ENCODE data around the gene DTNBP1.
"Not testable (repeated sequence)": the region's sequence is repeated elsewhere in the genome, so short reads cannot be mapped to it uniquely, and the experiment has no call there.

The DTNBP1 gene

DNA sequence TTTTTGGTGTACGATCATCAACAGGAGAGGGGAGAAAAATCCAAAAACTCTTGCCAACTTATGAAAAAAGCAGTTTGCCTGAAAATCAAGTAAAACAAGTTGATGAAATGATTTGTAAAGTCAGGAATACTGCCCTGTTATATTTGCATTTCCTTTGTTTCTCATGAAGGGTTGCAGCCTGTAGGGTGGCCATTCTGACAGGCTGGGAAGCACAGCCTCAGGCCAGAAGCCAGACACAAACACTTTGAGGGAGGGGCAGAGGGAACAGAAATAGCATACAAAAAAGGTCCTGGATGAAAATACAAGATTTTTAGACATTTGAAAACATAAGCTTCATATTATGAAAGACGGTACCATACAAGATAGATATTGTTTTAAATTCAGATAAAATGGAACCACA lies 109.8 kb downstream of the DTNBP1 start:
- H3K9me3 ChIP-seq (ENCODE audit: control insufficient read depth in 2 of 2, low read length in 2 of 2) = no peaks in the 10 kb centered on the region
- H3K4me1 ChIP-seq (ENCODE audit: control insufficient read depth in 2 of 2, insufficient read depth in 2 of 2, low read length in 2 of 2) = peaks cover 0 to 3% of the 10 kb centered on the region in 2 donors
- no peak overlapping the region for H3K4me3 ChIP-seq (ENCODE audit: low read length in 2 of 2)
- H3K36me3 ChIP-seq (ENCODE audit: control insufficient read depth in 2 of 2, insufficient read depth in 2 of 2, low read length in 2 of 2) = peaks cover 0 to 6% of the 10 kb centered on the region in 2 donors
- no peak overlapping the region for H3K9ac ChIP-seq (ENCODE audit: low read depth in 1 of 2, low read length in 2 of 2)
- no peak overlapping the region for H3K27ac ChIP-seq (ENCODE audit: low read depth in 2 of 2, low read length in 2 of 2)
- no peaks in the 10 kb centered on the region for H3K27me3 ChIP-seq (ENCODE audit: control insufficient read depth in 2 of 2, insufficient read depth in 2 of 2, low read length in 2 of 2)

DNA sequence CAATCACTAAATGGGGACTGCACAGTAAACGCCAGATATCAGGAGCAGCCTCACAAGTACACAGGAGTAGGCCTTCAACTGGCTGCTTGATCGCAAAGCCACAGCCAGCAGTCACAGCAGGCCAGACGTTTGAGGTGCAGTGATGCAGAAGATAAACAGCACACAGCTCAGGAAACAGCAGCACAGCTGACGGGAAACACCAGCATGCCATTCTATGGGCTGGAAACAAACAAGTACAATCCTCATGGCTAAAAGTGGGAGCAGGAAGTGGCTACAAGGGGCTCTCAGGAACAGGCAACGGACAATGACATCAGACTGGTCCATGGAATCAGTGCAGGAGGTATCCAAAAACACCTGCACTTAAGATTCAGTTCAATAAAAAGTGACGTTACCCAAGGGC lies 111.0 kb downstream of the DTNBP1 start:
- H3K27ac ChIP-seq (ENCODE audit: low read depth in 2 of 2, low read length in 2 of 2) = no peak overlapping the region
- no peaks in the 10 kb centered on the region for H3K27me3 ChIP-seq (ENCODE audit: control insufficient read depth in 2 of 2, insufficient read depth in 2 of 2, low read length in 2 of 2)
- H3K9me3 ChIP-seq (ENCODE audit: control insufficient read depth in 2 of 2, low read length in 2 of 2) = no peaks in the 10 kb centered on the region
- no peak overlapping the region for H3K9ac ChIP-seq (ENCODE audit: low read depth in 1 of 2, low read length in 2 of 2)
- no peak overlapping the region for H3K4me3 ChIP-seq (ENCODE audit: low read length in 2 of 2)
- H3K36me3 ChIP-seq (ENCODE audit: control insufficient read depth in 2 of 2, insufficient read depth in 2 of 2, low read length in 2 of 2) = peaks cover 0 to 6% of the 10 kb centered on the region in 2 donors
- H3K4me1 ChIP-seq (ENCODE audit: control insufficient read depth in 2 of 2, insufficient read depth in 2 of 2, low read length in 2 of 2) = peaks cover 0 to 3% of the 10 kb centered on the region in 2 donors

DNA sequence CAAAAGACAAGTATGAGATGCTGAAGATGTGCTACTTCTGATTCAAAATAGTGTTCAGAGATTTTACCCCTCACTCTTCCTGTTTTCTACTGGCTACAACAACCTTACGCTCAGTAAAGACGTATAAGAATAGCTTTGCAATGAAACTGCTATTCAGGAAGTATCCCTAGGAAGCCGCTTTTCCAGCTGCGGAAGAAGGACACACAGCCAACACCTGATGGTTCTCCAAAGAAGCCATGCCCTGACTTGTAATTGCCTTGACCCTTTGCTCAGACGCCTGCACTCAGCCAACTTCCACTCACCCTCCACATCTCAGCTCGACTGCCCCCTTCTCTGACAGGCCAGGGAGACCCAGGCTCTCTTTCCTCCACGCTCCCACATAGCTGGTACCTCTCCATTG lies 111.6 kb downstream of the DTNBP1 start:
- Histone ChIP-seq H3K27ac (ENCODE audit: low read depth in 2 of 2, low read length in 2 of 2) (no peak overlapping the region), H3K9me3 (ENCODE audit: control insufficient read depth in 2 of 2, low read length in 2 of 2) (no peaks in the 10 kb centered on the region), H3K4me1 (ENCODE audit: control insufficient read depth in 2 of 2, insufficient read depth in 2 of 2, low read length in 2 of 2) (peaks cover 0 to 3% of the 10 kb centered on the region in 2 donors), H3K36me3 (ENCODE audit: control insufficient read depth in 2 of 2, insufficient read depth in 2 of 2, low read length in 2 of 2) (peaks cover 0 to 6% of the 10 kb centered on the region in 2 donors), H3K27me3 (ENCODE audit: control insufficient read depth in 2 of 2, insufficient read depth in 2 of 2, low read length in 2 of 2) (no peaks in the 10 kb centered on the region), H3K9ac (ENCODE audit: low read depth in 1 of 2, low read length in 2 of 2) (no peak overlapping the region), H3K4me3 (ENCODE audit: low read length in 2 of 2) (no peak overlapping the region)

DNA sequence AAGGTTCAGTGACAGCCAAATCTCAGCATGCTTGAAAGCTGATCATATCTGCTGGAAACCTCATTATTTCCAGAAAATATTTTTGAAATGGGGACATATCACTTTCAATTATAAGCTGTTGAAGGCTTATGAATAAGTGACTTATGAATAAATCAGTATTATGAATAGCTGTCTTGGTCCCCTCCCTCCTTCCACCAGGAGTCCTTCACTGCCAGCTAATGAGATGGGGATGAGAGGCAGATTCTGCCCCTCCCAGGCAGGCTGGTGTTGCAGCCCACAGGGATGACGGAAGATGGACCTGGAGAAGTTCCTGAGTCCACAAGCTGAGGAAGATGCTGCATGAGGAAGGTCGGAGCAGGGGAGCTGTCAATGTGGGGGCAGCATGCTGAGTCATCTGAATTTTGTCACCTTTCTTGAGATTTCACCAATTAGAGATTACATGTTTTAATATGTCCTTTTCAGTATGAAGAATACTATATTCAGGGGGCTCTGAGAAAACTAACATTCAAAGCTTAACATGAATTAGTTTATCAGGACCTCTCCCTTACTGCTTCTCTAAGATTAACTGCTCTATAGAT lies 112.2 kb downstream of the DTNBP1 start:
- Histone ChIP-seq H3K27ac (ENCODE audit: low read depth in 2 of 2, low read length in 2 of 2) (no peak overlapping the region), H3K36me3 (ENCODE audit: control insufficient read depth in 2 of 2, insufficient read depth in 2 of 2, low read length in 2 of 2) (peaks cover 0 to 6% of the 10 kb centered on the region in 2 donors), H3K27me3 (ENCODE audit: control insufficient read depth in 2 of 2, insufficient read depth in 2 of 2, low read length in 2 of 2) (no peaks in the 10 kb centered on the region), H3K9ac (ENCODE audit: low read depth in 1 of 2, low read length in 2 of 2) (no peak overlapping the region), H3K4me3 (ENCODE audit: low read length in 2 of 2) (no peak overlapping the region), H3K4me1 (ENCODE audit: control insufficient read depth in 2 of 2, insufficient read depth in 2 of 2, low read length in 2 of 2) (peaks cover 0 to 3% of the 10 kb centered on the region in 2 donors), H3K9me3 (ENCODE audit: control insufficient read depth in 2 of 2, low read length in 2 of 2) (no peaks in the 10 kb centered on the region)

DNA sequence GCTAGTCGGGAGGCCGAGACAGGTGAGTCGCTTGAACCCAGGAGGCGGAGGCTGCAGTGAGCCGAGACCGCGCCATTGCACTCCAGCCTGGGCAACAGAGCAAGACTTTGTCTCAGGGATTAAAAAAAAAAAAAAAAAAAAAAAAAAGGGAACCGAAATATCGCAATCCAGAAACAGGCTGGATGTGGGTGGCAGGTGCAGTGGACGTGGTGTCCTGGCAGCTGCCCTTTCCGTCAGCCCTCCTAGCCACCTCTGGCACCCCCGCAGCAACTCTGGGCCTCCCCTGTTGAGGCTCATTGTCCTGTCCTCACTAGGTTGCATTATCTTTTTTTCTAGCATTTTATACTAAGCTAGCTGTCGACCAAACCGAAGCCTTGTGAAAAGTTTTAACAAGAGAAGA lies 113.5 kb downstream of the DTNBP1 start:
- Histone ChIP-seq H3K4me1 (ENCODE audit: control insufficient read depth in 2 of 2, insufficient read depth in 2 of 2, low read length in 2 of 2) (peaks cover 0 to 3% of the 10 kb centered on the region in 2 donors), H3K9me3 (ENCODE audit: control insufficient read depth in 2 of 2, low read length in 2 of 2) (no peaks in the 10 kb centered on the region), H3K4me3 (ENCODE audit: low read length in 2 of 2) (no peak overlapping the region)

DNA sequence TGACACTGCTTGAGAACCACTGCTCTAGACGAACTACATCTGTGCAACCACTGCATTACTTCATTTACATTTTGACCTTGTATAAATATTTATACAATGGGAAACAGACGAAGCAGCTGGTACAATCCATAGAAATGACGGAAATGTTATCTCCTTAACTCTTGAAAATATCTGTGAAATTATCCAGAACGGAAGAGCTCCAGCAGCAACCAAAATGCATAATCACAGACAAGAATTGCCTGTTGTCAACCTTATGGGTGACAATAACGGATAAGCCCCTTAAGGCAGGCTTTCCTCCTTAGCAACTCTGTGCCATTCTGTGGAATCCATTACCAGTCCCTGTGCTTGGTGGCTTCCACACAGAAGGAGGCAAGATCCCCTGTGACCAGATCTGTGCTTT lies 115.4 kb downstream of the DTNBP1 start:
- Histone ChIP-seq H3K27ac (ENCODE audit: low read depth in 2 of 2, low read length in 2 of 2) (no peak overlapping the region), H3K9me3 (ENCODE audit: control insufficient read depth in 2 of 2, low read length in 2 of 2) (no peaks in the 10 kb centered on the region), H3K4me1 (ENCODE audit: control insufficient read depth in 2 of 2, insufficient read depth in 2 of 2, low read length in 2 of 2) (peaks cover 0 to 3% of the 10 kb centered on the region in 2 donors), H3K4me3 (ENCODE audit: low read length in 2 of 2) (no peak overlapping the region), H3K9ac (ENCODE audit: low read depth in 1 of 2, low read length in 2 of 2) (no peak overlapping the region), H3K36me3 (ENCODE audit: control insufficient read depth in 2 of 2, insufficient read depth in 2 of 2, low read length in 2 of 2) (peaks cover 0 to 6% of the 10 kb centered on the region in 2 donors), H3K27me3 (ENCODE audit: control insufficient read depth in 2 of 2, insufficient read depth in 2 of 2, low read length in 2 of 2) (no peaks in the 10 kb centered on the region)

More for the DNA sequence above, 113.5 kb downstream of the DTNBP1 start:
- H3K27me3 ChIP-seq (ENCODE audit: control insufficient read depth in 2 of 2, insufficient read depth in 2 of 2, low read length in 2 of 2) = no peaks in the 10 kb centered on the region
- H3K9ac ChIP-seq (ENCODE audit: low read depth in 1 of 2, low read length in 2 of 2) = no peak overlapping the region
- H3K27ac ChIP-seq (ENCODE audit: low read depth in 2 of 2, low read length in 2 of 2) = no peak overlapping the region
- peaks cover 0 to 6% of the 10 kb centered on the region in 2 donors for H3K36me3 ChIP-seq (ENCODE audit: control insufficient read depth in 2 of 2, insufficient read depth in 2 of 2, low read length in 2 of 2)

DNA sequence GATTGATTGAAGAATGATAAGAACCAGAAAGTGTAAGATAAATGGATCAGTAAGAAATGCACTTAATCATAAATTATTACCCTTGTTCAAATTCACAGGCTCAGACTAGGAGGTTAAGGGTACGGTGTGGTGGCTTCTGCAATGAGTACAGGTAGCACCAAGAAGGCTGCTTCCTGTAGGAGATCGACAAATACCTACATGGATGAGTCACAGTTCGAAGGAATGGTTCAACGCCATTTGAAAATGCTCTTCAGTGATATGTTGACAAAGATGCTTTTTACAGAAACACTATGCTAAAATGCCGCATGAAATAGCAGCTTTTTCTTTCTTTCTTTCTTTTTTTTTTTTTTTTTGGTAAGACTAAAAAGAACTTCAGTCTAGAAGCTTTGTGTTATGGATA lies 116.2 kb downstream of the DTNBP1 start:
- no peak overlapping the region for H3K9ac ChIP-seq (ENCODE audit: low read depth in 1 of 2, low read length in 2 of 2)
- H3K27me3 ChIP-seq (ENCODE audit: control insufficient read depth in 2 of 2, insufficient read depth in 2 of 2, low read length in 2 of 2) = no peaks in the 10 kb centered on the region
- H3K4me1 ChIP-seq (ENCODE audit: control insufficient read depth in 2 of 2, insufficient read depth in 2 of 2, low read length in 2 of 2) = peaks cover 0 to 2% of the 10 kb centered on the region in 2 donors
- H3K4me3 ChIP-seq (ENCODE audit: low read length in 2 of 2) = no peak overlapping the region
- peaks cover 0 to 3% of the 10 kb centered on the region in 2 donors for H3K36me3 ChIP-seq (ENCODE audit: control insufficient read depth in 2 of 2, insufficient read depth in 2 of 2, low read length in 2 of 2)
- H3K27ac ChIP-seq (ENCODE audit: low read depth in 2 of 2, low read length in 2 of 2) = no peak overlapping the region
- H3K9me3 ChIP-seq (ENCODE audit: control insufficient read depth in 2 of 2, low read length in 2 of 2) = no peaks in the 10 kb centered on the region

DNA sequence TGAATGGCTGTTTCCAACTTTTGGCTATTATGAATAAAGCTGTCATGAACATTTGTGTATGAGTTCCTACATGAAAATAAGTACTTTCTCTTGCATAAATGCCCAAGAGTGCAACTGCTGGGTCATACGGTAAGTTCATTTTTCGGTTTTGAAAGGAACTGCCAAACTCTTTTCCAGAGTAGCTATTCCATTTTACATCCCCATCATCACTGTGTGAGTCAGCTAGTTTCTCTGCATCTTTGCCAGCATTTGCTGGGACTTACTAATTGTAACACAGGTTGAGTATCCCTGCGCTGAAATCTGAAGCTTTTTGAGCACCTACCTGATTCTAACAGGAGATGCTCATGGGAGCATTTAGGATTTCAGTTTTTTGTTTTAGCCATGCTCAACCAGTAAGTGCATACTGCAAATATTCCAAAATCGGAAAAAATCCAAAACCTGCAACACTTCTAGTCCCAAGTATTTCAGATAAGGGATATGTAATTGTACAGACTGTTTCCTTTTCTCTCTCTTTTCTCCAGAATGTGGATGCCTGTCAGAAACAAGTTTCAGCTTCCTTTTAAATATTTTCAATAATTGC lies 118.4 kb downstream of the DTNBP1 start:
- H3K9ac ChIP-seq (ENCODE audit: low read depth in 1 of 2, low read length in 2 of 2) = no peak overlapping the region
- no peak overlapping the region for H3K4me3 ChIP-seq (ENCODE audit: low read length in 2 of 2)
- H3K4me1 ChIP-seq (ENCODE audit: control insufficient read depth in 2 of 2, insufficient read depth in 2 of 2, low read length in 2 of 2) = no peaks in the 10 kb centered on the region
- no peaks in the 10 kb centered on the region for H3K9me3 ChIP-seq (ENCODE audit: control insufficient read depth in 2 of 2, low read length in 2 of 2)
- no peak overlapping the region for H3K27ac ChIP-seq (ENCODE audit: low read depth in 2 of 2, low read length in 2 of 2)
- no peaks in the 10 kb centered on the region for H3K27me3 ChIP-seq (ENCODE audit: control insufficient read depth in 2 of 2, insufficient read depth in 2 of 2, low read length in 2 of 2)
- no peaks in the 10 kb centered on the region for H3K36me3 ChIP-seq (ENCODE audit: control insufficient read depth in 2 of 2, insufficient read depth in 2 of 2, low read length in 2 of 2)

DNA sequence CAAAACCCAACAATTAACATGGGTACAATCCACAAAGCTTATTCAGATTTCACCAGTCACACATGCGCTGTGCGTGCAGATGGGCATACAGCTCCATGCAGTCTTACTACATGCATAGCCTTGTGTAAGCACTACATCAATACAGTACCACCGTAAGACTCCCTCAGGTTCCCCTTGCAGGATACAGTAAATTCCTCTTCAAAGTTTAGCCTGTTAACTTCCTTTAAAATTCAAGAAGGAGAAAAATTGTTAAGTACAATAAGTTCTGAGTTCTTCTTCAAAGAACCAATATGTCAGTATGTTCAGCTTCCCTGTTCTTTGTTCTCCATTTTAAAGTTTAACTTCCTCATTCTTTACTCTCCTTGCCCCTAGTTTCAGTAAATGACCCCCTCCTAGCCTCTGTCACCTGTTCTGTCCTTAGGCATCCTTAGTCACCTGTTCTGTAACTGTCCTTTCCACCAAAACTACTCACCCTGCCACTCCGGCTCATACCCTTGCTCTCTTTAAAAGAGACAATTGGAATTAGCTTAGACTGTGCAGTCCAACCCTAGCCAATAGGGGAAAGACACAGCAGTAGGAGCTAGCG lies 119.4 kb downstream of the DTNBP1 start:
- not testable (repeated sequence) for H3K9ac ChIP-seq (ENCODE audit: low read depth in 1 of 2, low read length in 2 of 2); H3K4me3 ChIP-seq (ENCODE audit: low read length in 2 of 2); H3K4me1 ChIP-seq (ENCODE audit: control insufficient read depth in 2 of 2, insufficient read depth in 2 of 2, low read length in 2 of 2); H3K9me3 ChIP-seq (ENCODE audit: control insufficient read depth in 2 of 2, low read length in 2 of 2); H3K27ac ChIP-seq (ENCODE audit: low read depth in 2 of 2, low read length in 2 of 2); H3K27me3 ChIP-seq (ENCODE audit: control insufficient read depth in 2 of 2, insufficient read depth in 2 of 2, low read length in 2 of 2); H3K36me3 ChIP-seq (ENCODE audit: control insufficient read depth in 2 of 2, insufficient read depth in 2 of 2, low read length in 2 of 2)

DNA sequence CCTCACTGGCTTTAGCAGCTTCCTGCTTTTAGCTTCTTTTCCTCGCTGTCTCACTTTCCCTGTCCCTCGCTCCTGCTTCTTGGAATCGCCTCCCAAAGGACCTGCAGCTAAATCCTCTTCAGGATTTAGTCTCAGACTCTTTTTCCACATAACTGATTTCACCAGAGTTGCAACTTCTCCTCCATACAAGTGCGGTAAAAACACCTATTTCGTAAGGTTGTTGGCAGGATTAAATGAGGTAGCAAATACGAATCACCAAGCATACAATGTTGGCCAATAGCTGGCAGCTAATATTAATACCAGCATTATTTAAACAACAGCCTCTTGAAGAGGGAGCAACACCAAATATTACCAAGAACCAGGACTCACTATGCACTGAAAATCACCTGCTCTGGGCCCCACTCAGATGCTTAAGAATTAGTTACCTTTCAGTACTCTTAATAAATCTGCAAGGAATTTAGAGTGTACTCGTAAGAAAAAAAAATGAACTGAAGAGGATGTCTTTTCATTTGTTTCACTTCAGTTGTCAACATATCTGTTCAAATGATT lies 123.0 kb downstream of the DTNBP1 start:
- H3K27me3 ChIP-seq (ENCODE audit: control insufficient read depth in 2 of 2, insufficient read depth in 2 of 2, low read length in 2 of 2) = no peaks in the 10 kb centered on the region
- no peak overlapping the region for H3K27ac ChIP-seq (ENCODE audit: low read depth in 2 of 2, low read length in 2 of 2)
- H3K9me3 ChIP-seq (ENCODE audit: control insufficient read depth in 2 of 2, low read length in 2 of 2) = no peaks in the 10 kb centered on the region
- no peak overlapping the region for H3K9ac ChIP-seq (ENCODE audit: low read depth in 1 of 2, low read length in 2 of 2)
- H3K4me1 ChIP-seq (ENCODE audit: control insufficient read depth in 2 of 2, insufficient read depth in 2 of 2, low read length in 2 of 2) = no peaks in the 10 kb centered on the region
- no peak overlapping the region for H3K4me3 ChIP-seq (ENCODE audit: low read length in 2 of 2)
- H3K36me3 ChIP-seq (ENCODE audit: control insufficient read depth in 2 of 2, insufficient read depth in 2 of 2, low read length in 2 of 2) = no peaks in the 10 kb centered on the region

All from mucosa of rectum (tissue), 2 donors.